ENCODE results near the gene CYP4Z1.

- TF ChIP-seq RXRA (IDR thresholded peaks at IDR 0.05; ENCODE audit: borderline replicate concordance, low read depth): no peak
- TF ChIP-seq, protein P1, sequence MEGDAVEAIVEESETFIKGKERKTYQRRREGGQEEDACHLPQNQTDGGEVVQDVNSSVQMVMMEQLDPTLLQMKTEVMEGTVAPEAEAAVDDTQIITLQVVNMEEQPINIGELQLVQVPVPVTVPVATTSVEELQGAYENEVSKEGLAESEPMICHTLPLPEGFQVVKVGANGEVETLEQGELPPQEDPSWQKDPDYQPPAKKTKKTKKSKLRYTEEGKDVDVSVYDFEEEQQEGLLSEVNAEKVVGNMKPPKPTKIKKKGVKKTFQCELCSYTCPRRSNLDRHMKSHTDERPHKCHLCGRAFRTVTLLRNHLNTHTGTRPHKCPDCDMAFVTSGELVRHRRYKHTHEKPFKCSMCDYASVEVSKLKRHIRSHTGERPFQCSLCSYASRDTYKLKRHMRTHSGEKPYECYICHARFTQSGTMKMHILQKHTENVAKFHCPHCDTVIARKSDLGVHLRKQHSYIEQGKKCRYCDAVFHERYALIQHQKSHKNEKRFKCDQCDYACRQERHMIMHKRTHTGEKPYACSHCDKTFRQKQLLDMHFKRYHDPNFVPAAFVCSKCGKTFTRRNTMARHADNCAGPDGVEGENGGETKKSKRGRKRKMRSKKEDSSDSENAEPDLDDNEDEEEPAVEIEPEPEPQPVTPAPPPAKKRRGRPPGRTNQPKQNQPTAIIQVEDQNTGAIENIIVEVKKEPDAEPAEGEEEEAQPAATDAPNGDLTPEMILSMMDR (IDR thresholded peaks at IDR 0.05): no peak
- TF ChIP-seq RFX5 (IDR thresholded peaks at IDR 0.05; ENCODE audit: low read length): no peak
- TF ChIP-seq EZH2phosphoT487 (IDR thresholded peaks at IDR 0.05; ENCODE audit: borderline replicate concordance, low read depth): no peak
- no peak for TF ChIP-seq EP300 (IDR thresholded peaks at IDR 0.05; ENCODE audit: borderline replicate concordance in 1 of 2, low read depth in 1 of 2, low read length in 1 of 2)
- TF ChIP-seq YY1 (IDR thresholded peaks at IDR 0.05; ENCODE audit: low read depth): no peak
- TF ChIP-seq POLR2AphosphoS5 (IDR thresholded peaks at IDR 0.05; ENCODE audit: low read depth, low read length): no peak
- no peak for TF ChIP-seq TAF1 (IDR thresholded peaks at IDR 0.05; ENCODE audit: borderline replicate concordance, low read depth, low read length)
- no peak for TF ChIP-seq GATA2 (CRISPR knock-in tag; IDR thresholded peaks at IDR 0.05)
- TF ChIP-seq NRF1 (IDR thresholded peaks at IDR 0.05; ENCODE audit: low read depth, low read length): no peak
- TF ChIP-seq CHD2 (IDR thresholded peaks at IDR 0.05; ENCODE audit: low read length, partially characterized antibody): no peak
- TF ChIP-seq, protein P2, sequence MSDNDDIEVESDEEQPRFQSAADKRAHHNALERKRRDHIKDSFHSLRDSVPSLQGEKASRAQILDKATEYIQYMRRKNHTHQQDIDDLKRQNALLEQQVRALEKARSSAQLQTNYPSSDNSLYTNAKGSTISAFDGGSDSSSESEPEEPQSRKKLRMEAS (IDR thresholded peaks at IDR 0.05; ENCODE audit: low read depth): no peak
- TF ChIP-seq MXI1 (IDR thresholded peaks at IDR 0.05; ENCODE audit: low read depth, low read length): no peak
Observed at GRCh38 chr1:47113178-47113577, 46.1 kb downstream of the CYP4Z1 start.
